Measurements from ENCODE around the gene ANXA2.

DNA sequence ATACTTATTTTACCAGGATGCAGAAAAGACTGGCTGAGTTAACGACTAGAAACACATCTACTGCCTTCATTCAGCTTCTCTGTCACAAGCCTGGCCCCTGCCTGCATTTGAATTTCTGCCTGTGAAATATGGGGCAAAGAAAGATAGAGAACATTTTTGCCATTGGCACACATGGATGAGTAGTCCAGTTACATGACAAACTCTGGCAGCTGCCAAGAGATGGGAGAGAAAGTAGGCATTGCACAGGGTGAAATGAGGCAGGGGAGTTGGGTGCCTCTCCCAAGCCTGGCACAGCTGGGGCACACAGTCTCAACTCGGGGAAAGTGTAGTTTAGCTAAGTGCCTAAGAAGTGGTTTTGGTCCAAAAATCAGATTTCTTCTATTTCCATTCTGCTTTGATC is 24.0 kb downstream of the ANXA2 start:
- TF ChIP-seq, protein P1, sequence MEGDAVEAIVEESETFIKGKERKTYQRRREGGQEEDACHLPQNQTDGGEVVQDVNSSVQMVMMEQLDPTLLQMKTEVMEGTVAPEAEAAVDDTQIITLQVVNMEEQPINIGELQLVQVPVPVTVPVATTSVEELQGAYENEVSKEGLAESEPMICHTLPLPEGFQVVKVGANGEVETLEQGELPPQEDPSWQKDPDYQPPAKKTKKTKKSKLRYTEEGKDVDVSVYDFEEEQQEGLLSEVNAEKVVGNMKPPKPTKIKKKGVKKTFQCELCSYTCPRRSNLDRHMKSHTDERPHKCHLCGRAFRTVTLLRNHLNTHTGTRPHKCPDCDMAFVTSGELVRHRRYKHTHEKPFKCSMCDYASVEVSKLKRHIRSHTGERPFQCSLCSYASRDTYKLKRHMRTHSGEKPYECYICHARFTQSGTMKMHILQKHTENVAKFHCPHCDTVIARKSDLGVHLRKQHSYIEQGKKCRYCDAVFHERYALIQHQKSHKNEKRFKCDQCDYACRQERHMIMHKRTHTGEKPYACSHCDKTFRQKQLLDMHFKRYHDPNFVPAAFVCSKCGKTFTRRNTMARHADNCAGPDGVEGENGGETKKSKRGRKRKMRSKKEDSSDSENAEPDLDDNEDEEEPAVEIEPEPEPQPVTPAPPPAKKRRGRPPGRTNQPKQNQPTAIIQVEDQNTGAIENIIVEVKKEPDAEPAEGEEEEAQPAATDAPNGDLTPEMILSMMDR (IDR thresholded peaks at IDR 0.05 in 2 of 3, conservative IDR thresholded peaks at IDR 0.05 in 1 of 3; ENCODE audit: control insufficient read depth in 2 of 3, extremely low read depth in 1 of 3, insufficient read depth in 1 of 3, low read depth in 3 of 3, low read length in 3 of 3), result no peak
- TF ChIP-seq BACH1 (IDR thresholded peaks at IDR 0.05; ENCODE audit: borderline replicate concordance), result no peak
- TF ChIP-seq, protein P2, sequence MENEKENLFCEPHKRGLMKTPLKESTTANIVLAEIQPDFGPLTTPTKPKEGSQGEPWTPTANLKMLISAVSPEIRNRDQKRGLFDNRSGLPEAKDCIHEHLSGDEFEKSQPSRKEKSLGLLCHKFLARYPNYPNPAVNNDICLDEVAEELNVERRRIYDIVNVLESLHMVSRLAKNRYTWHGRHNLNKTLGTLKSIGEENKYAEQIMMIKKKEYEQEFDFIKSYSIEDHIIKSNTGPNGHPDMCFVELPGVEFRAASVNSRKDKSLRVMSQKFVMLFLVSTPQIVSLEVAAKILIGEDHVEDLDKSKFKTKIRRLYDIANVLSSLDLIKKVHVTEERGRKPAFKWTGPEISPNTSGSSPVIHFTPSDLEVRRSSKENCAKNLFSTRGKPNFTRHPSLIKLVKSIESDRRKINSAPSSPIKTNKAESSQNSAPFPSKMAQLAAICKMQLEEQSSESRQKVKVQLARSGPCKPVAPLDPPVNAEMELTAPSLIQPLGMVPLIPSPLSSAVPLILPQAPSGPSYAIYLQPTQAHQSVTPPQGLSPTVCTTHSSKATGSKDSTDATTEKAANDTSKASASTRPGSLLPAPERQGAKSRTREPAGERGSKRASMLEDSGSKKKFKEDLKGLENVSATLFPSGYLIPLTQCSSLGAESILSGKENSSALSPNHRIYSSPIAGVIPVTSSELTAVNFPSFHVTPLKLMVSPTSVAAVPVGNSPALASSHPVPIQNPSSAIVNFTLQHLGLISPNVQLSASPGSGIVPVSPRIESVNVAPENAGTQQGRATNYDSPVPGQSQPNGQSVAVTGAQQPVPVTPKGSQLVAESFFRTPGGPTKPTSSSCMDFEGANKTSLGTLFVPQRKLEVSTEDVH (IDR thresholded peaks at IDR 0.05; ENCODE audit: low read depth, partially characterized antibody), result no peak
